GM03348 (cell line): ENCODE results near the gene DDR2.

Experiments used
- DNase-seq: peaks from one replicate; pipeline ENCODE4 v3.0.0; 2012; ENCODE audit warnings: low spot score

The DDR2 gene

DNA sequence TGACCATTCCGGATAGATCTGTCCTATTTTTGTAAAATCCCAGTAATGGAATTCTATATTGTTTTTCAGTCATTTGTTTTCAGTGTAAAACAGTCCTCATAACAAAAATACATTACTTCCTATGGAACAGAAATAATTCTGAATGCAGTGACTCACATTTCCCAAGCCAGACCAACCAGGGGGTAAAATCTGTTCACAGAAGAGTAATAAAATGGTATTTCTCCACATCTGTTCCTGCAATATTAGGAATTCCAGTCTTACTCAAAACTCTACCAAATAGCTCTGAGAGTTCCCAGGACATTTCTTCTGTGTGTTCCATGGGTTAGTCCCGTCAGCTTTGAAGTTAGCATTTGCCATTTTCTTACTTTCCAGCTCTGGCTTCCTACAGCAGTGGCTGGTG, 2.6 kb upstream of the DDR2 start:
- DNase-seq = peak; percentile 54

DNA sequence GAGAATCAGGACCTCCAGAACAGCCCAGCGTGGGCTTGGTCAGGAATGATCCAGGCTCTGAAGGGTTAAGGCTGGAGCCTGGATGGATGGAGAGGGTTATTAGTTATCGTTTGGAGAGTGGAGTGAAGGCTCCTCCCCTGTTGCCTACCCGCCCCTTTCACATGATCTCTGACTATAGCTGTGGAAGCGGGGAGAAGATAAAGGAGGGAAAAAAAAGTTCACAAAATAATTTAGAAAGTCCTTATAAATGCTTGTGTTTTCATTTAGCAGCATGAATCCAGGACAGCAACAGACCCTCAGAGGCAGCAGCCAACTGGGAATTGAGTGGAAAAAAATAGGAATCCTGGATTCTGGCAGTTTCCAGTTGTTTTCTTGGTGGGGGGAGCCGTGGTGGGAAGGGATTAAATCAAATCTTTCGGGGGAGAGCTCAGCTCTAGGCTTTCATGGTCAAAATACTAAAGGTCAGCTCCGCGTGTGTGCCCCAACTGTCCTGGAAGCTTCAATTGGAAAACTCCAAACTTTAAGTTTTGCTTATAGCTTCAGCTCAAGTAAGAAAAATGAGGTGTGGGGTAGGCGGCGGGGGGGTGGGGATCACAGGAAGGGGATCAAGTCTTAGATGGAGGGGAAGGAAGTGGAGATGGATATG, 595 bp upstream of the DDR2 start:
- DNase-seq = peak; percentile 72

DNA sequence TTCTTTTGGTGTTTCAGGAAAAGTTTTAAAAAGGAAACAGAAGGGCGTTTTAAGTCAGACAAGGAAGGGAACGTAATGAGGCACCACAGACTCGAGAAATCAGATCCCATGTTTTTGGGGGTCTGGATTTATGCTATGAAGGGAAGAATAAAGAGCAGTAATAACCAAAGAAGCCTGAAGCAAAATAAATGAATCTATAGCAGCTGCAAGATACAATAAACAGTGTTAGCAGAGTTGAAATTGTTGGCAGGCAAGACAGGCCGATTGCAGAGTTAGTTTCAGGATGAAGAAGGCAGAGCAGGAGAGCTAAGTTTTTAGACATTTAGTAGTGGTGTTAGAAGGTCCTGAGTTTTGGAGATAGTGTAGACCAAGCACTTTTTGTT, 425 bp downstream of the DDR2 start:
- DNase-seq = no peak

DNA sequence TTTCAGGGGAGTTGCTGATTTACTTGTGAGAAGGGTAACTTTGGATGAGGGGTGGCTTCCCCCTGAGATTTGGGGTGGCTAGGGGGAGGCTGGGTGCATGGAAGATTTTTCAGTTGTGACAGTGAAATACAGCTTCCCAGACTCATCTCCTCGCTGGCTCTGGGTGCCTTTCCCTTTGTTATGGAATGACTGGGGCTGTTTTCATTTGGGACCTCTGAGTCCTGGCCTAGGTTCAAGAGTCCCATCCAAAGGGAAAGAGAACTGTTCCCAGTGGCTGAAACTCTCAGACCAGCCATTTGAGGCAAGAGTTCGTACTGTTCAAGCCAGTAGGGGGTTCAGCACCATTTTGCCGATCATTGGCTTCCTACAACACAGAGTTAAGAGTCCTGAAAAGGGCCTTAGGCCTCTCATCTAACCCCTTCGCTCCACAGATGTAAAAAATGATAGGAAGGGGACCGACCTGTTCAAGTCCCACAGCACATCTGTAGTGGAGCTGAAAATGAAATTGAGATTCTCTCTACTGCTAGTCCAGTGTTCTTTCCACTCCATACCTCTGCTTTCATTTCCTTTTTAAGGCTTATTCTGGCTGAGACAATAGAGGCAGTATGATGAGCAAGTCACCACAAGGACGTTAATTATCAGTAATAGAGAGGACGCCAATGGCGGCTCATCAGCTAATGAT, 958 bp downstream of the DDR2 start:
- DNase-seq = peak; percentile 44

DNA sequence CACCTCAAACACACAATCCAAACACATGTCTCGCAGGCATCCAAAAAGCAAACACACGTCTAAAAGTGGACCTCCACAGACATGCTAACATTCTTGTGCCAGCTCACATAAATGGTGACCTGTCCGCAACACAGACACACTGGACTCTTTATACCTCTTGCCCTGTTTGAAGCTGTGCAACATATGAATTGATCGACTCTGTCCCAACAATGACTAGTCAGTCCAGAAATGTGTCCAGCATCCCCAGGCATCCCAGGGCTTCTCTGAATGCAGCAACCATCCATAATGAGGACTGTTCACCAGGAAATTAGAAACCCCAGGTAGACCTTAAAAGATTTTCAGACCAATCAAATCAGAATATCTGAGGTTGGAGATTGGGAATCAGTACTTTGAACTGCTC, 3.2 kb downstream of the DDR2 start:
- DNase-seq = no peak

DNA sequence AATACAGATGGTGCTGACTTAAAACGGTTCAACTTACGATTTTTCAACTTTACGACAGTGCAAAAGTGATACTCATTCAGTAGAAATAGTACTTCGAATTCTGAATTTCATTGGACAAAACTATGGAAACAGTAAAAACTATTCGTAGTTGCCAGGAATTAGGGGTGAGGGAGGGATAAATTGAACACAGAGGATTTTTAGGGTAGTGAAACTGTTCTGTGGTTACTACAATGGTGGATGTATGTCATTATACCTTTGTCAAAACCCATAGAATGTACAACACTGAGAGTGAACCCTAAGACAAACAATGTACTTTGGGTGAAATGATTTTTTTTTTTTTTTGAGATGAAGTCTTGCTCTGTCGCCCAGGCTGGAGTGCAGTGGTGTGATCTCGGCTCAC, 7.5 kb downstream of the DDR2 start:
- no peak for DNase-seq

DNA sequence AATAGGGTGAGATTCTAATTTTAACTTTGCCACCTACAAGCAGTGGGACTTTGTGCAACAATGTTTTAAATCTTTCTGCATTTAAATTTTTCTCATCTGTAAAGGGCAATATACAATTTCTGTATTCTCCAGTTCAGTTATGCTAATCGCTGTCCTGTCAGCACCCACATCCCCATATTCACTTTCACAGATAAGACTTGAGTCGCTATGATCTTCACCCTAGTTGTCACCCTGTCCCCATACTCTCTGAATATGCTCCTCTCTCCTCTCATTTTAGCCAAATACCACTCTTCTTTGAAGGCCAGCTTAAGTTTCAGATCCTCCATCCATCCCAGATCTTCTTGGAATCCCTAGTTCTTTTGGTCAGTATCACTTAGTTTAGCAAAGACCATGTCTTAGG, 8.8 kb downstream of the DDR2 start:
- DNase-seq = no peak

DNA sequence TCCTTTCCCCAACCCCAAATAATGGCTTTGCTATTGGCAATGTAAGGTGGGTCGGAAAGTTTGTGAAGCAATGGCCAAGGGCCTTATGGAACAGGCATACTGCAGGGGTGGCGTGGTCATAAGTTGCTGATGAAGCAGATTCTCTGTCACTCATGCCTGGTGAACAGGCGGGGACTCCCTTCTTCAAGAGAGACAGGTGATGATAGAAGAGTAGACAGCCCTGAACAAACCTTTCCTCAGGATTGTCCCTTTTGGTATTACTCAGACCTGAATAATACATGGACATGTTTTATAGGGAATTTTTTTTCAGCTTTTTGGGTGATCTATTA, 12.7 kb downstream of the DDR2 start:
- DNase-seq = no peak

DNA sequence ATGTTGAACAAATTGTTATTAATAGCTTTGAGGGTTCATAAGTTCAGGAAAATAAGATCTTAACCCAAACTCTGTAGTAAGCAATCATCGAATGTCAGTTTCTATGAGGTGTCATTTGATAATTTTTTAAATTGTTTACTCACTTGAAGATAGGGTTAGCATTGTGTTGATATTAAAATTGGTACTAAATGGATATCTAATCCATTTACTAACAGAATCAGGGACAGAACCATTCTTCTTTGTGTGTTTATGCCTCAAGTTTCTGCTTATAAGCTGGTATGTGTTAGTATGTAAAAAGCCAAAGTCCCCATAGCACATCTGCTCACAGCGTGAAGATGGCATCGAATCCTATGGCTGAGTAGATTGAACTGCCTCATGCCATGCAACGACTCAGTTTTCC, 13.4 kb downstream of the DDR2 start:
- DNase-seq = no peak

DNA sequence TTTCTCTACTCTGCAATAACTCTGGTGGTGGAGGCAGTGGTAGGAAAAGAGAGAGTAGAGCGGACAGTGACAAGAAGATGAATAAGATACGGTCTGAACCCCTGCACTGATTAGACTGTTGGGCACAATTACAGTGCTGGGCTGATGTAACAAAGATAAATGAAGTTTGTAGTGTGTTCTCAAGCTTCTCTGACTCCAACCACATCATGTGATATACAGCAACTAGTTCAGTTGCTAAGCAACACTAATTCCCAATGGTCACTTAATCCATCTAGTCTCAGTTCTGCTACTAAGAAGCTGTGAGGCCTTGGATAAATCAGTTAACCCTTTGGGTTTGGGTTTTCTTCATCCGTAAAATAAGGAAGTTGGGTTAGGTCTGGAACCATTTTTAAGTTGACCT, 17.3 kb downstream of the DDR2 start:
- no peak for DNase-seq

DNA sequence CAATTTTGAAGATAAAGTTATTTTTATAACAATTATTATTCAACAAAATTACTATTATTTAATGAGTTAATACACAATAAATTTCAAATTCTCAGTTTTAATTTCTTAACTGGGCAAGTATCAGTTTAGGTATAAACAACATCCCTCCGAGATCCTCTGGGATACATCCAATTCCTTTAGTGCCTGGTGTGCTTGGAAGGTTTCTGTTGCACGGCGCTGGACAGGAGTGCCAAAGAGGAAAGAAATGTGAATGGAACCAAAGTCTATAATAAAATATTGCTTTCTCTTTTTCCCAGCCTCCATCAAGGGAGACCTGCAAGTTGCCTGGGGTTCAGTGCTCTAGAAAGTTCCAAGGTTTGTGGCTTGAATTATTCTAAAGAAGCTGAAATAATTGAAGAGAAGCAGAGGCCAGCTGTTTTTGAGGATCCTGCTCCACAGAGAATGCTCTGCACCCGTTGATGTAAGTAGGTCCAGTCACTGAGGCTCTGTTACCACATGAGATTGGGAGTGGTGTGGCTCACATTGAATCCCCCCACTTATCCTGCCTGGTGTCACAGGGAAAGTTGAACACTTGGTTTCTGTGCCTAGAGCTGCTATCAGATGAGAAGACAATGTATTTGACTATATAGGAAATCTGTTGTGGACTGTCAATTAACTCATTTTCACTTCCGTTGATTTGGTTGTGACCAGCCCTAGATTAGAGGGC, 22.8 kb downstream of the DDR2 start:
- DNase-seq = no peak

DNA sequence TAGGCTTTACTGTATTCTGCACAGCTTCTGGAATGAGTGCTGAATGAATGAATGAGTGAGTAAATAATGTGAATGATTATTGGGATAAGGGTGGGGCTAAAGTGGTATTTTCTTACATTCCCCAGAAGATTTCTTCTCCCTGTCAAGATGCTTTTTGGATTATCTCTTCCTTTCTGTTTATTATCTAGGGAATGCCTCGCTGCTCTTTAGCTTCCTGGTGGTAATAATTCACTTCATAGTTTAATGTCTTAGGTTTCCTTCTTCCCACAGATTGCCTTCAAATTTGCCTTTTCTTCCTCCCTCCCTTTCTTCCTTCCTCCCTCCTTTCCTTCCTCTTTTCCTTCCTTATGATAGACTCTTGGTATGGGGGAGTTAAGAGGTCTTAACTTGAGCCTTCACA, 24.0 kb downstream of the DDR2 start:
- no peak for DNase-seq

DNA sequence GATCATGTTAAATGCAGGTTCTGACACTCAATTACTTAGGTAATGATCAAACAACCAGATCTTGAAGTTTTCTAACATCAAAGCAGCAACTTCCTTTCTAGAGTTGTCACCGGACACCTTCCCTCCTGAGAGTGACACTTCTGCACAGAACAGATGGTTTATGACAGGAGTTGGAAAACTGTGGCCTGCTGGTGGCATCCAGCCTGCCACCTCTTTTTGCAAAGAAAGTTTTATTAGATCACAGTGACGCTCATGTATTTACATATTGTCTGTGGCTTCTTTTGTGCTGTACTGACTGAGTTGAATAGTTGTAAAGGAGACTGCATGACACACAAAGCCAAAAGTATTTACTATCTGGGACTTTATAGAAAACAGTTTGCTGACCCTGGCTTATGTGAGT, 28.3 kb downstream of the DDR2 start:
- DNase-seq = no peak

DNA sequence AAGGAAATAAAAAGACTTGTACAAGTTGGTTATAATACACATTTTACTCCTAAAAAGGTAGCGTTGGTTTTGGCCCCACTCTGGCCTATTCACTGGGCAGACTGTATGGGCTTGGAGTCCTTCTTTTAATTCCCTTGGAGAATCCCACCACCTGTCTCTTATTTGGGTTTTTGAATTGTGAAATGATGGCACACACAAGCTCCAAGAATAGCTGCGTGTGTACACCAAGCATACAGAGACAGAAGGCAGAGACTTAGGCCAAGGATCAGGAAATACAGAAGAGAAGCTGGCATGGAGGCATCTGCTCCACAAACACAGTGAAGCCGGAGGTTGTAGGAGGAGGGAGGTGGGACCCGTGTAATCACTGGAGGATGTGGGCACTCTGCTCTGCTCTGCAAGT, 29.1 kb downstream of the DDR2 start:
- no peak for DNase-seq

DNA sequence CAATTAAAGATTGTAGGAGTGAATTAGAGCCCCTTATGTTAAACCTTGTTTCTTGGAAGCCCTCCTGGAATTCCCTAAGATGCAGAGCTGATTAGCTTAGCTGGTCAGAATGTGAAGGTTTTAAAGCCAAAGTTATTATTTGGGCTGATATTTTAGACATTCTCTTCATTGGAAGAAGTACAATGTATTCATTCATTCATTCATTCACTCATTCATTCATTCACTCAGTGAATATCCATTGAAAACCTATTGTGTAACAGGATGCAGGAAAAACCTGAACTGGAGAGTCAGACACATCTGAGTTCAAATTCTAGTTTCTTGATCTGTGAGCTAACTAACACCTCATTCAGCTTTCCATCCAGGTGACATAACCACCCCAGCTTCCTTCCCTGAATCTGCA, 29.7 kb downstream of the DDR2 start:
- no peak for DNase-seq

DNA sequence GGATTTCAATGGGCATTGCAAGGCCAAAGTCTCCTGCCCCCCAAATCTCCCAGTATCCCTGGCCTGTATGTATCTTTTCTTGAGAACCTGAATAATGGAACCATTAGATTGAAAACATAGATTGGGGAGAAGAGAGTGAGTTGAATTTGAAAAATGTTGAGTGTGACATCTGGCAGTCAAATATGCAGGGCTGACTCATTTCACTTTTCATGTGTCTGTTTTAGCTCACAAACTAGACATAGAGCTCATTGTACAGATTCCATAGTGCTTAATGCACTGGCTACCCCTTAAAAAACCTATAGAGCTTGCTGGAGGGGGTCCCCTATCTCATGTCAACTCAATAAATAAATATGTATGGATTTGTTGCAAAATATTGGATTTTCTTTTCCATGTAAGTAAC, 30.8 kb downstream of the DDR2 start:
- DNase-seq = no peak

DNA sequence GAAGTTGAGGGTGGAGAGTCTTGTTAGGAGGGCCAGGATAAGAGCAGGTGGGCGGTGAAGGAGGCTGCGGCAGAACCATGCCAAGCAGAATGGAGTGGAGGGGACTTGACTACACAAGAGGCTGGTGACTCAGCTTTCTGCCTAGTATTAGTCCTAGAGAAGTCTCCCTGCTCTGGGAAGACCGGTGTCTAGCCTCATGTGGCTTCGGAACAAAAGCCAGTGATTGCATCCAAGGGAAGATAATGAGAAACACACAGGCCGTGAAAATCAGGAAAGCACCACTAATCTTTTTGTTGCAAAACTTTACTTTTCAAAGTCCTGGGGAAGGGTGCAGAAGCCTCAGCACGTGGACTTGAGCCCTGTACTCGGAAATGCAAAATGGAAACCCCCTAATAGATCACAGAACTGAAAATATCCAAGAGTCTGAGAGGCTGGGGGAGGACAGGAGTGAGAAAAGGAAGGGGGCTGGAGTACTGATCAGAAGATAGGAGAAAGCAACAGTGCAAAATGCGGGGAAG, 31.4 kb downstream of the DDR2 start:
- peak; percentile 76 for DNase-seq

DNA sequence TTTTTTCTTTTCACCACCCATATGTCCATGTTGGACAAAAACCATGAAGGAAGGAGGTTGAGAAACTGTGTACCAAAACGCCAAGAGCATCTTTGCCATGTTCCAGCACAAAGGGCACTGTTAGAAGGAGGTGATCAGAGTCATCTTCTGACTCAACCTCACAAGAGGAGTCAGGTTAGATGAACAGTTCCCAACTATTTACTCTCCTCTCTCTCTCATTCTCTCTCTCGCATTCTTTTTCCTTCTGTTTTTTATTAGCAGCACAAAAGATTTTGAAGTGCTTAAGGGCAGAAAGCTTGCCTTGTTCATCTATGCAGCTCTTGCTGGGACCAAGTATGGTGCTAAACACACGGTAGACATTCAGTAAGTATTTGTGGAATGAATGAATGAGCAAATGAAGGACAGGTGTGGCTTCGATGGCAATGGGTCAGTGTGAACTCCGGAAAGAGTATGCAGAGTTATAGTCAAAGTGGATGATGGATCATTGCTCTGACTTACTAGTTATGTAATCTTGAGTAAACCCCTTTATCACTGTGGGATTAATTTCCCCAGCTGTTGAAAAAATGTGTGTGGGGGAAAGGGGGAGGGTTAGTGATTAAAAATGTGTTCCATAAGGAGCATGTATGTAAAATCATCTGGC, 33.9 kb downstream of the DDR2 start:
- DNase-seq = no peak

DNA sequence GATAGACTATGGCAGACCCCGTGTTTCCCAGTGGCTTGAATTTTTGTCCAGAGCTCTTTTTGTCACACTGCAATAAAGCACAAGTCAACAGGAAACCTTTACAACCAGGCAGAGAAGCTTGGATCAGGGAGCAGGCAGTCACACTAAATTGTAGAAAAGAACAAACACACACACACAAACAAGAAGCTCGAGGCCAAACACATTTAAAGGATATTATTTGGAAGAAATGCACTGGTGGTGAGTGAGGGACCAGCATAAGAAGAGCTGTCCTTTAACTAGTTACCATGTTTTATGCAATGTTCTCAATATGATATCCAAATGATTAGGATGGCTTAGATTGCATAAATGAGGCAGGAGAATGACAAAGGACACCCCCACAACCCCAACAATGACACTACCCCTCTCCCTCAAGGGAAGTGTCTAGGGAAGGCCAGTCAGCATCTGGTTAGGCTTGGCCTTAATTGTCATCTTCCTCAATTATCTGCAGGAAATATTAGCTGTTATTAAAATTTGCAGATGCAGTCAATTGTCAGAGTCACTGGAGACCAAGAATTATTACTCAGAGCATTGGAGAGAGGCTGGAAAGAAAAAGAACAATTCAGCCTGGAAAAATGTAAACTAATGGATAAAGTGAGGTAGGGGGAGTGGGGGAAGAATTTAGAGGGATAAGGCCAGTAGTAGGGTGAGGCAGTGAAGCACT, 35.3 kb downstream of the DDR2 start:
- DNase-seq = no peak

DNA sequence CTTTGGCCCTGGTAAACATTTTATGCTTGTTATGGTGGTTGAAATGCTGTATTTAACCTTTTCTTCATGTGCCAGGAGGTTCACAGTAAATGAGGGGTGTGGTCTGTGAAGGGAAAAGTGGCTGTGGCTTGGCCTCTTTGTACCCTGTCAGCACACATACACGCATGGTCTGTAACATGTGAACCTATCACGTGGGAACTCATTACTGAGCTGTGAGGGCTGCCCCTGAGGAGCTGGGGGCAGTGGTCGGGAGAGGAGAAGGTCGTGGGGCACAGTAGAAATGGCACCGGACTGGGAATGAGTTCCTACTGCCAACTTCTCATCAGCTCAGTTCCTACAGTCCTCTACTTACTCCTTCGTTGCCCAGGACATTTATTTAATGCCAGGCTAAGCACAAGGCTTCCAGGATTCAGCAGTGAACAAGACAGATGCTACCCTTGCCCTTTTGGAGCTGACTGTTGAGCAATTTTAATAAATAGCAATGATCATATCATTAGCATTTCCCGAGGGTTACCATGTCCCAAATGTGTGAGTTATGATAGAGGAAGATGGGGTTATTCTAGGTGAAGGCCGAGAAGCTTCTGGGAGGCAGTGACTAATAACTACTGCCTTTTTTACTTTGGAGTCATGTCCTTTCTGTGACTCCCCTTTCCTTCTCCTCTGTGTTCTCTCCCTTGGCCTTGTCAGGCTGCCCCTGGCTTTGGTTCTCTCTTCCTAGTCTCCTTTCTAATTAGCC, 38.8 kb downstream of the DDR2 start:
- peak; percentile 69 for DNase-seq

DNA sequence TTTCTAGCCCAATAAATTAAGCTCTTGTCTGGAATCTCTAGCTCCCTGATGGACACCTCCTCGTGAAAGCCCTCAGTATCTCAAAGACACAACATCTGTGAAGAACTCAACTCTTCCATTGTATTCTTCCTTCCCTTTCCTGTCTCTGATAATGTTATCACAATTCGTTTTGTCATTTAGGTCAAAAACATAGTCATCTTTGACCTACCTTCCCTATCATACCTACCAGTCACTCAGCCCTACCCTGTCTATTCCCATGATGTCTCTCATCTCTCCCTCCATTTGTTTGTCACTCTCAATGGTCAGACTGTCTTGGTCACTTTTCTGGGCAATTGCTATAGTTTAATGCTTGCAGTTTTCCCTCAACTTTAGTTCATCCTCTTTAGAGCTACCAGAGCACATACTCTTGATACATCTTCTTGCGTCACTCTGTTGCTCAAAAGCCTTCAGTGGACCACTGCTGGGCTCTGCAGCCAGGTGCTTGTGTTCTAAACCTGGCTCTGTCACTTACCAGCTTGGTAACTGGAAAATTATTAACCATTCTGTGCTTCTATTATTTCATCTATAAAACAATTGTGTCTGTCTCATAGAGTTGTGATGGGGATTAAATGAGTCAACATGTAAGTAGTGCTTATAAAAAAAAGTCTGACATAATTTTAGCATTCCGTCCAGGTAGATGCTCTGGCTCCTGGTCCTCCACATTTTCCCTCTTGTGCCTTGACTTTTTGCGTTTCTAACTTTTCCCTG, 39.6 kb downstream of the DDR2 start:
- DNase-seq = no peak
